Thyroid gland (tissue), 4 donors: Measurements from ENCODE around the gene MRPL36.

Experiments
- CTCF ChIP-seq, 6 experiments: fragments of 200-600 bp in 3 of 6; fragments of 450-650 bp in 3 of 6; sonication (generic) in 3 of 6; IDR thresholded peaks; one replicate each; pipeline ENCODE4 v1.5.1; 2016 to 2019; ENCODE audit warnings: antibody characterized with exemption in 6 of 6, mild to moderate bottlenecking in 2 of 6, inconsistent platforms in 1 of 6, moderate library complexity in 1 of 6
- POLR2A ChIP-seq, 2 donors: fragments of 450-650 bp; IDR thresholded peaks; one replicate each; pipeline ENCODE4 v1.6.1; 2017; ENCODE audit warnings: antibody characterized with exemption in 2 of 2, mild to moderate bottlenecking in 2 of 2, moderate library complexity in 1 of 2

DNA sequence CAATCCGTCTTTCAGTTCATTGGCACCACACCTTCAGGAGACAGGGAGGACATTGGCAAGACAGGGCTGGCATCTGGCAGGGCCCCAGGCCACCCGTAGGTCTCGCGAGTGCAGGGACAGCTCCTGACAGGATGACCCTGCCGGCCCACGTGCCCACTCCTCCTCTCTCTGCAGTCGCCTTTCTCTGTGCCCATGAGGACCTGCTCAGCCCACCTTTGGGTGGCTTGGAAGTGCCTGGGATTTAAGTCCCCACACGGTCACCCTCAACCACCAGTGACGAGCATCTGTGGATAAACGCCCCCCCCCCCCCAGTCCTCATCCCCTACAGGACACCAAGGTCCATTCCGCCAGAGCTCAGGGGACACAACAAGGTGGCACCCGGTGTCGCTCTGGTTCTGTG lies 4.1 kb downstream of the MRPL36 start:
- TF ChIP-seq CTCF (IDR thresholded peaks at IDR 0.05) (no peak), POLR2A (IDR thresholded peaks at IDR 0.05) (no peak)
